HepG2 (cell line): Measurements from ENCODE around the gene MEF2D. TPM values are rescaled to one million over a fixed set of nuclear protein-coding genes. Genes with fewer than 3 reads are reported as not detected.

Source experiments
- ATAC-seq: fragments of 200-7000 bp; cut with Tn5 transposase; 3 replicates; pipeline ENCODE4 v1.9.1; 2020; ENCODE audit warnings: mild to moderate bottlenecking, moderate library complexity
- BruUV-seq: library from RNA; stranded (reverse); fragments of 400-500 nt; replicated peaks from 2 replicates; lab custom pipeline; 2021; lab: Mats Ljungman, UMichigan
- CTCF ChIA-PET: fragments of 300-600 bp; formaldehyde crosslinking; extraction: SDS; loops from one replicate; lab custom pipeline; 2021; ENCODE audit warnings: low total read pairs, inconsistent platforms, low intra/inter-chr PET ratio; lab: Yijun Ruan, JAX
- POLR2A ChIA-PET: fragments of 350-600 bp; sonication (Branson Sonifier 250); formaldehyde crosslinking; loops from one replicate; lab custom pipeline; 2020; ENCODE audit warnings: antibody characterized with exemption, inconsistent platforms; lab: Yijun Ruan, JAX
- DNase-seq: peaks from one replicate; pipeline ENCODE4 v3.0.0-alpha.2; 2015; ENCODE audit warnings: low spot score
- FAIRE-seq: peaks from 3 replicates; lab custom pipeline; 2011; peaks lifted over from hg19 to GRCh38; lab: Jason Lieb, UNC
- H2AFZ ChIP-seq: one replicate; pipeline ENCODE4 v1.6.1; 2011; ENCODE audit warnings: low read length, inconsistent platforms
- H3K27ac ChIP-seq: fragments of 300-600 bp; 3 replicates; pipeline ENCODE4 v1.8.0; 2011; ENCODE audit warnings: mixed run types, mild to moderate bottlenecking, mixed read lengths, low read length, inconsistent platforms; ENCODE audit not compliant: insufficient read depth; ENCODE audit errors: extremely low read length
- H3K27me3 ChIP-seq, 2 experiments: fragments of 200-600 bp in 1 of 2; 2 replicates in 1 of 2; 3 replicates in 1 of 2; pipeline versions ENCODE4 v1.6.0 to v1.8.0; 2011; ENCODE audit warnings: low read length in 2 of 2, mild to moderate bottlenecking in 2 of 2, moderate library complexity in 2 of 2, inconsistent platforms in 1 of 2; ENCODE audit not compliant: insufficient read depth in 2 of 2, control insufficient read depth in 1 of 2
- H3K36me3 ChIP-seq, 2 experiments: fragments of 200-600 bp in 1 of 2; replicated peaks in 1 of 2; 2 replicates in 1 of 2; 3 replicates in 1 of 2; pipeline versions ENCODE4 v1.5.1 to v1.8.0; 2011; ENCODE audit warnings: low read length in 2 of 2, inconsistent platforms in 1 of 2; ENCODE audit not compliant: insufficient read depth in 2 of 2, control insufficient read depth in 1 of 2
- H3K4me1 ChIP-seq: 2 replicates; pipeline ENCODE4 v1.5.1; 2012; ENCODE audit warnings: low read length, inconsistent platforms; ENCODE audit not compliant: insufficient read depth
- H3K4me2 ChIP-seq: 2 replicates; pipeline ENCODE4 v1.6.0; 2011; ENCODE audit warnings: low read depth, low read length, inconsistent platforms
- H3K4me3 ChIP-seq, 3 experiments: fragments of 200-600 bp in 1 of 3; sonication (generic), shearing (Covaris generic) in 1 of 3; replicated peaks in 1 of 3; 2 replicates each; pipeline ENCODE4 v1.5.1; 2011 to 2016; ENCODE audit warnings: low read length in 3 of 3, inconsistent platforms in 2 of 3, low read depth in 2 of 3, mild to moderate bottlenecking in 2 of 3, control low read depth in 1 of 3, mixed read lengths in 1 of 3; ENCODE audit not compliant: insufficient read depth in 1 of 3
- H3K79me2 ChIP-seq: one replicate; pipeline ENCODE4 v1.6.1; 2011; ENCODE audit warnings: low read length, inconsistent platforms; ENCODE audit not compliant: insufficient read depth
- H3K9ac ChIP-seq: 2 replicates; pipeline ENCODE4 v1.6.0; 2011; ENCODE audit warnings: mild to moderate bottlenecking, low read depth, low read length, inconsistent platforms; ENCODE audit not compliant: insufficient read depth
- H3K9me3 ChIP-seq: 2 replicates; pipeline ENCODE4 v1.5.1; 2012; ENCODE audit warnings: mild to moderate bottlenecking, low read length
- H4K20me1 ChIP-seq: 2 replicates; pipeline ENCODE4 v1.6.0; 2011; ENCODE audit warnings: inconsistent platforms, mild to moderate bottlenecking, low read length, moderate library complexity; ENCODE audit not compliant: insufficient read depth
- AHR ChIP-seq: IDR thresholded peaks from 2 replicates; pipeline ENCODE4 v1.6.1; 2018; ENCODE audit warnings: missing genetic modification reagents, missing compliant biosample characterization
- ERF ChIP-seq: IDR thresholded peaks from 2 replicates; pipeline ENCODE4 v1.6.1; 2018; ENCODE audit warnings: missing biosample characterization, missing genetic modification reagents
- GATAD2A ChIP-seq: IDR thresholded peaks from 2 replicates; pipeline ENCODE4 v1.6.1; 2016
- KLF16 ChIP-seq, 2 experiments: sonication (generic) in 1 of 2; formaldehyde crosslinking in 1 of 2; IDR thresholded peaks; 2 replicates each; pipeline versions ENCODE4 v1.6.1 to v1.8.0; 2016 to 2023; ENCODE audit warnings: missing genetic modification reagents in 2 of 2, missing compliant biosample characterization in 1 of 2
- MTF1 ChIP-seq: sonication (generic); formaldehyde crosslinking; IDR thresholded peaks from 2 replicates; pipeline ENCODE4 v1.5.0; 2020; ENCODE audit warnings: missing genetic modification reagents
- RBM22 ChIP-seq: fragments of 200-400 bp; formaldehyde crosslinking; optimal IDR thresholded peaks from 2 replicates; pipeline ENCODE3; 2017; ENCODE audit warnings: mild to moderate bottlenecking, low read length, moderate library complexity
- SAP130 ChIP-seq: IDR thresholded peaks from 2 replicates; pipeline ENCODE4 v1.6.1; 2016; ENCODE audit warnings: low read depth
- TBX3 ChIP-seq: fragments of 450-650 bp; IDR thresholded peaks from 2 replicates; pipeline ENCODE4 v1.6.1; 2017; ENCODE audit warnings: antibody characterized with exemption, mild to moderate bottlenecking, inconsistent platforms, borderline replicate concordance
- ZNF761 ChIP-seq: sonication (generic); formaldehyde crosslinking; conservative IDR thresholded peaks from 2 replicates; pipeline ENCODE4 v1.4.0; 2020; ENCODE audit warnings: mild to moderate bottlenecking, missing genetic modification reagents
- ZSCAN25 ChIP-seq: sonication (generic); formaldehyde crosslinking; IDR thresholded peaks from 2 replicates; pipeline ENCODE4 v1.8.0; 2022; ENCODE audit warnings: mild to moderate bottlenecking, missing genetic modification reagents
- WGBS: methylation state at CpG from one replicate; pipeline ENCODE4 v1.1.6; 2017; ENCODE audit warnings: low lambda C conversion rate; 5-methylcytosine and 5-hydroxymethylcytosine counted together
- in situ Hi-C: cut with HindIII; loops from 2 replicates; pipeline ENCODE4 v1.10.0; 2017; ENCODE audit warnings: low pct_unique_long_range_greater_than_20kb; ENCODE audit not compliant: extremely low pct_ligation_motif_present
- intact Hi-C: fragments of 100-400 bp; cut with micrococcal nuclease; formaldehyde crosslinking; loops from one replicate; pipeline ENCODE4 v1.10.0; 2022; ENCODE audit not compliant: unreplicated experiment
- polyA plus RNA-seq, 8 experiments: library from polyadenylated mRNA; depleted of rRNA in 3 of 8; stranded (reverse) in 7 of 8; unstranded in 1 of 8; fragments of >200 nt; fragmentation: Illumina TruSeq in 4 of 8; extraction: Trizol in 4 of 8; gene quantifications; 2 replicates each; pipeline versions ENCODE4 v1.2.1 to v1.2.3, GENCODE V29; 2011 to 2016; ENCODE audit warnings: low read depth in 4 of 8, missing spikeins in 1 of 8, mixed read lengths in 1 of 8; ENCODE audit not compliant: insufficient read depth in 1 of 8
- total RNA-seq, 5 experiments: library from RNA; depleted of rRNA; stranded (reverse); fragments of >200 nt; fragmentation: Illumina TruSeq; extraction: Trizol; gene quantifications; 2 replicates each; pipeline ENCODE4 v1.2.3, GENCODE V29; 2016; ENCODE audit warnings: low read depth in 1 of 5
- TF ChIP-seq, protein P1 (sequence below): sonication (generic); formaldehyde crosslinking; IDR thresholded peaks from 2 replicates; pipeline ENCODE4 v1.5.0; 2020; ENCODE audit warnings: missing genetic modification reagents
- TF ChIP-seq, protein P2 (sequence below): sonication (generic); formaldehyde crosslinking; IDR thresholded peaks from 2 replicates; pipeline ENCODE4 v1.5.1; 2020; ENCODE audit warnings: mild to moderate bottlenecking, missing genetic modification reagents, moderate library complexity
- TF ChIP-seq, protein P3 (sequence below): sonication (generic); formaldehyde crosslinking; IDR thresholded peaks from 2 replicates; pipeline ENCODE4 v1.4.0; 2020; ENCODE audit warnings: missing genetic modification reagents, borderline replicate concordance

MEF2D gene
- total and polyA plus RNA-seq, 2 of the 13 experiments (the other 11 are each of a cell fraction or from before 2014, with no cell fraction given): 1.6 to 3.9 TPM

DNA sequence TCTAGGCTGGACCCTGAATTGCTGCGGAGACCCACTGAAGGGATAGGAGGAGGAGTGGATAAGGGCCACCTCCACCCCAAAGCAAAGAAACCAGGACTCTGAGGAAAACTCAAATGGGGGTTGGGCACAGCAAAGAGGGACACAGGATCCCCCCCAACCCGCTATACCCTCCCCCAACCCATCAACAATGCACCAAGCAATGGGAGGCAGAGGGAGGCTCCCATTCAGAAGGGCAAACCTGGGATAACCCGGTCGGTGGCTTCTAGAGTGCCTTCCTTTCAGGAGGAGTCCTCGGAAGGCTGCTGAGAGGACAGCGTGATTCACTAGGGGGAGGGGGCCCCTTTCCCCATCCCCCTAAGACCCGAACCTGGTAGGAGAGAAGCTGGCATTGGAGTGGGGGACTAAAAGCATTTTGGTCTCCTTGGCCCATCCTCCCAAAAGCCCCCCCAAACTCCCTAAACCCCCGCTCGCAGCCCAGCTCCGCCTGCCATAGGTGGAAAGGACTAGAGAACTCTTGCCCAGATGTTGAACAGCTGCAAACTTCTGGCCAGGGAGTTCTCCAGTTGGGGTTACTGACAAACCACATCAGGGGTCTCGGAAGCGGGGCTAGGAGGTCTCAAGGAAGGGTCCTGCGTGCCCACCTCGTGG lies 1.3 kb downstream of the MEF2D start (continued):
- peak; percentile 0; the same call in 1 of the 2 replicates for TF ChIP-seq SAP130
- TF ChIP-seq ERF (CRISPR knock-in tag): no peak; the same call in 1 of the 2 replicates
- TF ChIP-seq, all 625 proteins: peak for 6

DNA sequence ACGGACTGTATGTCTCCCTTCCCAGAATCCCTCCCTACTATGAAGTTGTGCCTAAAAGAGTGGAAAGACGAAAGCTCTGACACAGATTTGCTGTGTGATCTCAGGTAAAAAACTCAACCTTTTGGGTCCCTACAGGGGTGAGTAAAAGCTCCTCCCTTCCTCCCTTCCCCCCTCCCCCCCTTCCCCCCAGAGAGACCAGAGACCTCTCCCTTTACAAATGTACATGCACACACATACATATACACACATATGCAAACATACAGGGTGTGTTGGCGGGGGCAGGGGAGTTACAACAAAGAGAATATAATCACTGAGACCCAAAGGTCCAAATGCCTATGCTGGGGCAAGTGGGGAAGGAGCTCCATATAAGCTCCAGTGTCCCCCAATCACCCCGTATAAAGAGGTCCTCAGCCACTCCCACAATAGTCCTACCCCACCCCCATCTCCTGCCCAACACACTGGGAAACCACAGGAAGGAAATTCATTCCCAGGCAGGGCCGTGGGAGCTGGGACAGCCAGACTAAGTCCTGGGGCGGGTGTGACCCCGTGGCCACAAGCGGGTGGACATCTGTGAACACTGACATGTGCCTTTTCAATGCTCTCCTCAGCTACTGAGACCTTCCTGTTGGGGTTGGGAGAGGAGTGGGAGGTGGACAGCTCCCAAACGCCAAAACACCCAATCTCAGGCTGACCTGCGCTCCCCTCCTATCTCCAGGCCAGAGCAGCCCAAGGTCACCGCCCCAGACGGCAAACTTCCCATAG lies 2.0 kb downstream of the MEF2D start:
- FAIRE-seq (peak; percentile 67), ATAC-seq (peak; percentile 6), DNase-seq (no peak)
- ChIA-PET CTCF (no interaction called here), POLR2A (interaction anchor here (1.3 to 2.1 kb wide), 2 partner anchors 13 to 41 kb away, joined by 5 to 19 read pairs; no protein-coding TSS in a partner anchor)
- Histone ChIP-seq H3K4me1 (peaks cover 64% of the 10 kb centered on the region), H3K9me3 (no peaks in the 10 kb centered on the region), H3K4me3 (peak overlapping the region; percentile 75 to 97 (median 94)), H3K9ac (peak overlapping the region; percentile 62), H2AFZ (no peak overlapping the region), H3K36me3 (peaks cover 0 to 7% of the 10 kb centered on the region in 2 experiments; a peak in 1 of 5 replicates), H3K79me2 (peaks cover 29% of the 10 kb centered on the region), H4K20me1 (peaks cover 51% of the 10 kb centered on the region), H3K27ac (peak overlapping the region; percentile 4), H3K27me3 (peaks cover 2 to 15% of the 10 kb centered on the region in 2 experiments; a peak in 4 of 5 replicates), H3K4me2 (peak overlapping the region; percentile 79)
- WGBS: 32% methylated on average over 10 of the region's 12 CpGs
- in situ Hi-C loops (no loop called here), intact Hi-C loops (loop anchor here (2.0 kb wide), 1 partner anchor 18 kb away; no protein-coding TSS in a partner anchor)
- no TSS peak for BruUV-seq
- TF ChIP-seq ZNF761 (CRISPR knock-in tag) (no peak), RBM22 (peak; percentile 28), SAP130 (peak; percentile 51; the same call in 1 of the 2 replicates), TBX3 (no peak), ERF (CRISPR knock-in tag) (peak; percentile 27; the same call in 1 of the 2 replicates), ZSCAN25 (0 out of 2 replicates have a peak, but pooled peaks have one; percentile 38), GATAD2A (CRISPR knock-in tag) (peak; percentile 22; the same call in 1 of the 2 replicates), AHR (no peak), KLF16 (CRISPR knock-in tag; IDR thresholded peaks at IDR 0.05) (no peak), MTF1 (CRISPR knock-in tag) (no peak)
- TF ChIP-seq, protein P1, sequence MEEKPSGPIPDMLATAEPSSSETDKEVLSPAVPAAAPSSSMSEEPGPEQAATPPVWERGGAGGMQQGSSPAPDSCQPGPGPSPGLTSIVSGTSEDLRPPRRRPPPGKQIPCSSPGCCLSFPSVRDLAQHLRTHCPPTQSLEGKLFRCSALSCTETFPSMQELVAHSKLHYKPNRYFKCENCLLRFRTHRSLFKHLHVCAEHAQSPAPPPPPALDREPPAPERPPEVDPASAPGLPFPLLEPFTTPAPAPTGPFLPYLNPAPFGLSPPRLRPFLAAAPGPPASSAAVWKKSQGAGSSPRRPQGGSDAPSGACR (CRISPR knock-in tag): peak; percentile 45; the same call in 1 of the 2 replicates
- TF ChIP-seq, protein P2, sequence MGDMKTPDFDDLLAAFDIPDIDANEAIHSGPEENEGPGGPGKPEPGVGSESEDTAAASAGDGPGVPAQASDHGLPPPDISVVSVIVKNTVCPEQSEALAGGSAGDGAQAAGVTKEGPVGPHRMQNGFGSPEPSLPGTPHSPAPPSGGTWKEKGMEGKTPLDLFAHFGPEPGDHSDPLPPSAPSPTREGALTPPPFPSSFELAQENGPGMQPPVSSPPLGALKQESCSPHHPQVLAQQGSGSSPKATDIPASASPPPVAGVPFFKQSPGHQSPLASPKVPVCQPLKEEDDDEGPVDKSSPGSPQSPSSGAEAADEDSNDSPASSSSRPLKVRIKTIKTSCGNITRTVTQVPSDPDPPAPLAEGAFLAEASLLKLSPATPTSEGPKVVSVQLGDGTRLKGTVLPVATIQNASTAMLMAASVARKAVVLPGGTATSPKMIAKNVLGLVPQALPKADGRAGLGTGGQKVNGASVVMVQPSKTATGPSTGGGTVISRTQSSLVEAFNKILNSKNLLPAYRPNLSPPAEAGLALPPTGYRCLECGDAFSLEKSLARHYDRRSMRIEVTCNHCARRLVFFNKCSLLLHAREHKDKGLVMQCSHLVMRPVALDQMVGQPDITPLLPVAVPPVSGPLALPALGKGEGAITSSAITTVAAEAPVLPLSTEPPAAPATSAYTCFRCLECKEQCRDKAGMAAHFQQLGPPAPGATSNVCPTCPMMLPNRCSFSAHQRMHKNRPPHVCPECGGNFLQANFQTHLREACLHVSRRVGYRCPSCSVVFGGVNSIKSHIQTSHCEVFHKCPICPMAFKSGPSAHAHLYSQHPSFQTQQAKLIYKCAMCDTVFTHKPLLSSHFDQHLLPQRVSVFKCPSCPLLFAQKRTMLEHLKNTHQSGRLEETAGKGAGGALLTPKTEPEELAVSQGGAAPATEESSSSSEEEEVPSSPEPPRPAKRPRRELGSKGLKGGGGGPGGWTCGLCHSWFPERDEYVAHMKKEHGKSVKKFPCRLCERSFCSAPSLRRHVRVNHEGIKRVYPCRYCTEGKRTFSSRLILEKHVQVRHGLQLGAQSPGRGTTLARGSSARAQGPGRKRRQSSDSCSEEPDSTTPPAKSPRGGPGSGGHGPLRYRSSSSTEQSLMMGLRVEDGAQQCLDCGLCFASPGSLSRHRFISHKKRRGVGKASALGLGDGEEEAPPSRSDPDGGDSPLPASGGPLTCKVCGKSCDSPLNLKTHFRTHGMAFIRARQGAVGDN (CRISPR knock-in tag): peak; percentile 48
- TF ChIP-seq, protein P3, sequence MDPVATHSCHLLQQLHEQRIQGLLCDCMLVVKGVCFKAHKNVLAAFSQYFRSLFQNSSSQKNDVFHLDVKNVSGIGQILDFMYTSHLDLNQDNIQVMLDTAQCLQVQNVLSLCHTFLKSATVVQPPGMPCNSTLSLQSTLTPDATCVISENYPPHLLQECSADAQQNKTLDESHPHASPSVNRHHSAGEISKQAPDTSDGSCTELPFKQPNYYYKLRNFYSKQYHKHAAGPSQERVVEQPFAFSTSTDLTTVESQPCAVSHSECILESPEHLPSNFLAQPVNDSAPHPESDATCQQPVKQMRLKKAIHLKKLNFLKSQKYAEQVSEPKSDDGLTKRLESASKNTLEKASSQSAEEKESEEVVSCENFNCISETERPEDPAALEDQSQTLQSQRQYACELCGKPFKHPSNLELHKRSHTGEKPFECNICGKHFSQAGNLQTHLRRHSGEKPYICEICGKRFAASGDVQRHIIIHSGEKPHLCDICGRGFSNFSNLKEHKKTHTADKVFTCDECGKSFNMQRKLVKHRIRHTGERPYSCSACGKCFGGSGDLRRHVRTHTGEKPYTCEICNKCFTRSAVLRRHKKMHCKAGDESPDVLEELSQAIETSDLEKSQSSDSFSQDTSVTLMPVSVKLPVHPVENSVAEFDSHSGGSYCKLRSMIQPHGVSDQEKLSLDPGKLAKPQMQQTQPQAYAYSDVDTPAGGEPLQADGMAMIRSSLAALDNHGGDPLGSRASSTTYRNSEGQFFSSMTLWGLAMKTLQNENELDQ: no peak
